Psoas muscle (tissue), 8 donors: Measurements from ENCODE around the gene IFNGR1. TPM values are rescaled to one million over a fixed set of nuclear protein-coding genes. Genes with fewer than 3 reads are reported as not detected.
A peak's percentile ranks its signal among the peaks of the same experiment; 100 is the strongest.

ENCODE experiments used
- ATAC-seq, 4 donors: fragments of 200-7000 bp; cut with Tn5 transposase; one replicate each; pipeline ENCODE4 v1.9.1; 2020; ENCODE audit warnings: moderate library complexity in 3 of 4, mild to moderate bottlenecking in 2 of 4
- DNase-seq, 2 donors: peaks; one replicate each; pipeline ENCODE4 v3.0.0-alpha.2; 2020
- H3K27ac ChIP-seq: fragments of 200-600 bp; one replicate; pipeline ENCODE4 v1.8.0; 2022
- H3K27me3 ChIP-seq, 3 donors: fragments of 200-600 bp in 1 of 3; one replicate each; pipeline versions ENCODE4 v1.6.1 to v1.8.0; 2013 to 2022; ENCODE audit warnings: low read length in 2 of 3, mild to moderate bottlenecking in 2 of 3, moderate library complexity in 1 of 3; ENCODE audit not compliant: insufficient read depth in 3 of 3
- H3K36me3 ChIP-seq, 2 donors: fragments of 200-600 bp in 1 of 2; one replicate each; pipeline versions ENCODE4 v1.6.1 to v1.8.0; 2013 to 2022; ENCODE audit warnings: low read depth in 1 of 2, mild to moderate bottlenecking in 1 of 2, moderate library complexity in 1 of 2; ENCODE audit not compliant: insufficient read depth in 1 of 2
- H3K4me1 ChIP-seq: fragments of 200-600 bp; one replicate; pipeline ENCODE4 v1.8.0; 2022
- H3K4me3 ChIP-seq: fragments of 200-600 bp; one replicate; pipeline ENCODE4 v1.8.0; 2022; ENCODE audit warnings: mild to moderate bottlenecking
- H3K9me3 ChIP-seq: fragments of 200-600 bp; one replicate; pipeline ENCODE4 v1.8.0; 2022
- CTCF ChIP-seq: fragments of 200-600 bp; IDR thresholded peaks from one replicate; pipeline ENCODE4 v1.8.0; 2022; ENCODE audit warnings: antibody characterized with exemption
- WGBS, 3 donors: extraction: QIAGEN DNeasy Blood & Tissue Kit; methylation state at CpG; one replicate each; pipeline versions ENCODE4 v1.1.6 to v1.1.7; 2013; 5-methylcytosine and 5-hydroxymethylcytosine counted together
- intact Hi-C, 2 donors: fragments of 100-400 bp; cut with DNase I; formaldehyde crosslinking; loops; one replicate each; pipeline versions ENCODE4 v1.11.0 to v1.14.2; 2022
- polyA plus RNA-seq, 3 donors: library from polyadenylated mRNA; stranded (reverse); fragments of 200-250 nt; gene quantifications; one replicate each; pipeline ENCODE4 v1.2.3, GENCODE V29; 2013
- total RNA-seq, 4 donors: library from RNA; stranded (reverse); fragmentation: NEBNext Ultra II Directional in 2 of 4; extraction: Animal tissue kit (Norgen Biotek cat#: 25700) in 2 of 4; gene quantifications; one replicate each; pipeline versions ENCODE4 v1.2.1 to v1.2.4, GENCODE V29; 2021 to 2023
- donor health status: healthy with polysubstance abuse.
- donor health status: DM: no; HTN: no; CAD: no; lungs with moderate emphysema.
- donor health status: Bipolar disorder and iron deficiency.
- donor health status: healthy.
- donor health status: DM: yes; HTN: yes; CAD: no.
- donor health status: DM: no; HTN: no; CAD: no.
- donor health status: DM: no; HTN: no; CAD: no.
- donor health status: DM: yes; HTN: yes; CAD: no.

IFNGR1 gene
- total and polyA plus RNA-seq, 7 donors, result 36.9 to 122 (median 50.7) TPM

DNA sequence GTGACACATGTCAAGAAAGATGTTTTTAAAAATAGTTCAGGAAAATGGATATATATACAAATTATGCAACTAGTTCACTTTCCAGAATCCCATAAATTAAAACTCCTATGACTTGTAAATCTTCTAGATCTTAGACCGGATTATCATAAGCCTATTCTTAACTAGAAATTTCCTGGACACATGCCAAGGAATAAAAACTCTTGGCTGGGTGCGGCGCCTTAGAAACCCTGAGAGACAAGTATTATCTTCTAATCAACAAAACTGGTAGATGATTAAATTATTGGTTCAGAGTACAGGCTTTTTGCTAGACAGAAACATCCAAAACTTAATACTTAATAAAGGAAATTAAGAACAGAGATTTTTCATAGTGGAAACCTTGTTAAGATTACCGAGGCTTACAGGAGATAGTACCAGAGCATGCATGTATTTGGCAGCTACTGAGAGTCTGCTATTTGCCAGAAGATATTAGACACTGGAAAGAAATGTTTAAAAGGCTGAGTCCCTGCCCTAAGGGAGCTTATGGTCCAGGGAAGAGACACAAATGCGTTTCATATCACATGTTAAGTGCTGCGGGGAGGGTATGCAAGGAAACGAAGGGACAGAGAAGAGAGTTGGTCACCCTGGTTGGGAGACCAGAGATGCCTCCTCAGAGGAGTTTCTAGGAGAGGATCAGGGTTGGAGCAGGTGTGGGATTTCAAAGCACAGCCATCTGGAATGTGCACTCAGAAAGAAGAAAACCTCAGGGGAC, 46.5 kb upstream of the IFNGR1 start:
- intact Hi-C loops, result loop anchor here in 1 of 2 donors (5.0 kb wide), 1 partner anchor 377 kb away; no protein-coding TSS in a partner anchor
- Histone ChIP-seq H3K4me1 (peaks cover 3% of the 10 kb centered on the region), H3K4me3 (no peak overlapping the region), H3K27ac (no peak overlapping the region), H3K9me3 (no peaks in the 10 kb centered on the region), H3K27me3 (no peaks in the 10 kb centered on the region), H3K36me3 (no peaks in the 10 kb centered on the region)
- ATAC-seq (no peak), DNase-seq (no peak)
- 25 to 32% (median 31%) methylated on average over 7 of the region's 7 CpGs for WGBS, 3 donors
- TF ChIP-seq CTCF, result no peak

DNA sequence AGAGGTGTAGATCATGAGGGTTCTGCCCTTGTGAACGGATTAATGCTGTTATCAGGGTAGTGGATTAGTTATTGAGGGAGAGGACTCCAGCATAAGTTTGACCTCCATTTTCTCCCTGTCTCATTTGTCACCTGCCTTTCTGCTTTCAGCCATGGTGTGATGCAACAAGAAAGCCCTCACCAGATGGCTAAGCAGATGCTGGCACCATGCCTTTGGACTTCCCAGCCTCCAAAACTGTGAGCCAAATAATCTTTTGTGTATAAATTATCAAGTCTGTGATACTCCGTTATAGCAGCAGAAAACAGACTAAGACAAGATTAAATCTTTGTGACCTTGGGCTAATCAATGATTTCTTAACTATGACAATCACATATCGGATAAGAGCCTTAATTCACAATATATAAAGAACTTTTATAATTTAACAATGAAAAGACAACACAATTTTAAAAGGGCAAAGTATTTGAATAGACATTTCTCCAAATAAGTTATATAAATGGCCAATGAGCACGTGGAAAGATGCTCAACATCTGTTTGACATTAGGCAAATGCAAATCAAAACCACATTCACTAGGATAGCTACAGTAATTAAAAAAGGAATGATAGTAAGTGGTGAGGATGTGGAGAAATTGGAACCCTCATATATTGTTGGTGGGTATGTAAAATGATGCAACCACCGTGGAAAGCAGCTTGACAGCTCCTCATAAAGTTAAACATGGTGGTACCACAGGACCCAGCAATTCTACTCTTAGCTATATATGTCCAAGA, 45.3 kb upstream of the IFNGR1 start:
- Histone ChIP-seq H3K27me3 (no peaks in the 10 kb centered on the region), H3K27ac (no peak overlapping the region), H3K4me1 (peaks cover 3% of the 10 kb centered on the region), H3K9me3 (no peaks in the 10 kb centered on the region), H3K36me3 (no peaks in the 10 kb centered on the region), H3K4me3 (no peak overlapping the region)
- no peak for TF ChIP-seq CTCF
- intact Hi-C loops, result loop anchor here in 1 of 2 donors (5.0 kb wide), 1 partner anchor 378 kb away; no protein-coding TSS in a partner anchor
- ATAC-seq (no peak), DNase-seq (peak; percentile 25 to 61)
- 43 to 66% (median 52%) methylated on average over 5 of the region's 5 CpGs for WGBS, 3 donors

GRCh38 chr6:137261761-137262160, 42.6 kb upstream of the IFNGR1 start:
- TF ChIP-seq CTCF, result no peak
- Histone ChIP-seq H3K27me3 (no peaks in the 10 kb centered on the region), H3K36me3 (no peaks in the 10 kb centered on the region), H3K4me1 (peaks cover 3% of the 10 kb centered on the region), H3K4me3 (no peak overlapping the region), H3K9me3 (no peaks in the 10 kb centered on the region), H3K27ac (peak overlapping the region; percentile 27)
- intact Hi-C loops, result no loop called here
- DNase-seq (no peak), ATAC-seq (peak in 1 of 4 donors; percentile 41)

GRCh38 chr6:137261361-137261760, 42.2 kb upstream of the IFNGR1 start:
- WGBS, 3 donors, result 38 to 56% (median 39%) methylated on average over 3 of the region's 3 CpGs
- ATAC-seq, result peak in 1 of 4 donors; percentile 60

More at GRCh38 chr6:137261361-137261760, 42.2 kb upstream of the IFNGR1 start:
- H3K4me1 ChIP-seq, result peaks cover 3% of the 10 kb centered on the region
- TF ChIP-seq CTCF, result no peak
- no peak for DNase-seq
- peak overlapping the region; percentile 36 for H3K27ac ChIP-seq
- intact Hi-C loops, result no loop called here
- no peaks in the 10 kb centered on the region for H3K36me3 ChIP-seq
- H3K9me3 ChIP-seq, result no peaks in the 10 kb centered on the region
- H3K4me3 ChIP-seq, result no peak overlapping the region
- no peaks in the 10 kb centered on the region for H3K27me3 ChIP-seq
